Ishikawa (cell line): ENCODE data around the gene ETV6.

ENCODE experiments used
- CEBPB ChIP-seq: IDR thresholded peaks from 2 replicates; pipeline ENCODE4 v1.6.1; 2012
- CREB1 ChIP-seq: IDR thresholded peaks from 2 replicates; pipeline ENCODE4 v1.6.1; 2012; ENCODE audit warnings: low read depth
- EGR1 ChIP-seq: IDR thresholded peaks from 2 replicates; pipeline ENCODE4 v1.6.1; 2012
- EP300 ChIP-seq: IDR thresholded peaks from 2 replicates; pipeline ENCODE4 v1.6.1; 2012; ENCODE audit warnings: borderline replicate concordance
- FOXM1 ChIP-seq: IDR thresholded peaks from 2 replicates; pipeline ENCODE4 v1.6.1; 2012; ENCODE audit warnings: low read depth, borderline replicate concordance
- MAX ChIP-seq: IDR thresholded peaks from 2 replicates; pipeline ENCODE4 v1.6.1; 2012
- NFIC ChIP-seq: IDR thresholded peaks from 2 replicates; pipeline ENCODE4 v1.6.1; 2012
- RAD21 ChIP-seq: IDR thresholded peaks from 2 replicates; pipeline ENCODE4 v1.6.1; 2012; ENCODE audit warnings: low read depth
- REST ChIP-seq: IDR thresholded peaks from 2 replicates; pipeline ENCODE4 v1.6.1; 2012; ENCODE audit warnings: low read depth, mild to moderate bottlenecking
- TAF1 ChIP-seq: IDR thresholded peaks from 2 replicates; pipeline ENCODE4 v1.6.1; 2012; ENCODE audit warnings: low read depth, mild to moderate bottlenecking
- TCF12 ChIP-seq: IDR thresholded peaks from 2 replicates; pipeline ENCODE4 v1.6.1; 2012; ENCODE audit warnings: low read depth
- TEAD4 ChIP-seq: IDR thresholded peaks from 2 replicates; pipeline ENCODE4 v1.6.1; 2012
- USF1 ChIP-seq: IDR thresholded peaks from 2 replicates; pipeline ENCODE4 v1.6.1; 2012
- YY1 ChIP-seq: IDR thresholded peaks from 2 replicates; pipeline ENCODE4 v1.6.1; 2012; ENCODE audit warnings: low read depth
- ZBTB7A ChIP-seq: IDR thresholded peaks from 2 replicates; pipeline ENCODE4 v1.6.1; 2012; ENCODE audit warnings: low read depth

The ETV6 gene

GRCh38 chr12:11797317-11797913, 147.9 kb downstream of the ETV6 start:
- TF ChIP-seq EP300, result no peak
- no peak for TF ChIP-seq RAD21
- no peak for TF ChIP-seq MAX
- no peak for TF ChIP-seq CEBPB
- no peak for TF ChIP-seq TCF12
- TF ChIP-seq ZBTB7A, result no peak
- no peak for TF ChIP-seq YY1

- TF ChIP-seq TEAD4, result no peak
- TF ChIP-seq CREB1, result no peak
- TF ChIP-seq FOXM1, result no peak
- TF ChIP-seq TAF1, result no peak
- TF ChIP-seq CEBPB, result no peak
- TF ChIP-seq YY1, result no peak
- no peak for TF ChIP-seq REST
- no peak for TF ChIP-seq EP300
- no peak for TF ChIP-seq MAX
- no peak for TF ChIP-seq RAD21
- no peak for TF ChIP-seq EGR1
- TF ChIP-seq TCF12, result no peak
- TF ChIP-seq ZBTB7A, result no peak
- TF ChIP-seq NFIC, result no peak
- no peak for TF ChIP-seq USF1
These were observed 148.7 kb downstream of the ETV6 start for GRCh38 chr12:11798006-11798708.

- TF ChIP-seq TEAD4 (no peak), USF1 (no peak), EP300 (no peak), NFIC (0 out of 2 replicates have a peak, but pooled peaks have one; percentile 32), YY1 (no peak)
These were observed 149.5 kb downstream of the ETV6 start for GRCh38 chr12:11798856-11799501.

GRCh38 chr12:11799502-11799873, 150.0 kb downstream of the ETV6 start:
- TF ChIP-seq TCF12 (no peak), TAF1 (no peak), ZBTB7A (no peak), RAD21 (no peak), FOXM1 (no peak), REST (no peak), EP300 (no peak), CREB1 (no peak), CEBPB (no peak), TEAD4 (no peak), EGR1 (no peak), NFIC (no peak), MAX (no peak), YY1 (no peak), USF1 (no peak)

- TF ChIP-seq EGR1 (no peak), USF1 (no peak), CREB1 (no peak), YY1 (no peak), TCF12 (no peak), TEAD4 (no peak), ZBTB7A (no peak), RAD21 (no peak), MAX (no peak), CEBPB (no peak), NFIC (no peak), FOXM1 (no peak), REST (no peak), EP300 (no peak), TAF1 (no peak)
These were observed 152.2 kb downstream of the ETV6 start for GRCh38 chr12:11801643-11802042.
